WTC11 (cell line): ENCODE data around the gene BBS5. TPM values are rescaled to one million over a fixed set of nuclear protein-coding genes. Genes with fewer than 3 reads are reported as not detected.

Source experiments
- ATAC-seq: fragments of 200-7000 bp; cut with Tn5 transposase; 2 replicates; pipeline ENCODE4 v1.10.0; 2021; ENCODE audit warnings: mild to moderate bottlenecking, moderate library complexity
- CTCF ChIA-PET: fragments of 300-600 bp; sonication (Branson Sonifier 250); formaldehyde crosslinking; loops from one replicate; lab custom pipeline; 2021; ENCODE audit warnings: antibody characterized with exemption; lab: Charles Lee
- POLR2A ChIA-PET: fragments of 350-600 bp; sonication (Branson Sonifier 250); formaldehyde crosslinking; loops from one replicate; lab custom pipeline; 2021; ENCODE audit warnings: antibody characterized with exemption; lab: Charles Lee
- DNase-seq: peaks from one replicate; pipeline ENCODE4 v3.0.0; 2021; ENCODE audit warnings: low spot score
- H3K27ac Mint-ChIP-seq: 2 replicates; pipeline ENCODE4 v1.8.0; 2021; ENCODE audit warnings: mixed read lengths
- H3K27me3 Mint-ChIP-seq: 2 replicates; pipeline ENCODE4 v1.8.0; 2021; ENCODE audit warnings: low read depth, mild to moderate bottlenecking, moderate library complexity, mixed read lengths
- H3K36me3 Mint-ChIP-seq: 2 replicates; pipeline ENCODE4 v1.8.0; 2021; ENCODE audit warnings: mixed read lengths
- H3K4me1 Mint-ChIP-seq: 2 replicates; pipeline ENCODE4 v1.8.0; 2022; ENCODE audit warnings: mixed read lengths
- H3K4me3 Mint-ChIP-seq: 2 replicates; pipeline ENCODE4 v1.8.0; 2021; ENCODE audit warnings: mild to moderate bottlenecking, moderate library complexity, mixed read lengths
- H3K9me3 Mint-ChIP-seq: 2 replicates; pipeline ENCODE4 v1.8.0; 2021; ENCODE audit warnings: mixed read lengths
- ARID4B ChIP-seq: sonication (generic); formaldehyde crosslinking; IDR thresholded peaks from 2 replicates; pipeline ENCODE4 v1.8.0; 2023; ENCODE audit warnings: missing genetic modification reagents, mild to moderate bottlenecking, borderline replicate concordance
- CREB1 ChIP-seq: sonication (generic); formaldehyde crosslinking; IDR thresholded peaks from 2 replicates; pipeline ENCODE4 v1.8.0; 2023; ENCODE audit warnings: mild to moderate bottlenecking, missing genetic modification reagents
- CTCF ChIP-seq: fragments of 200-600 bp; IDR thresholded peaks from 2 replicates; pipeline ENCODE4 v1.8.0; 2022; ENCODE audit warnings: antibody characterized with exemption
- ELF4 ChIP-seq: sonication (generic); formaldehyde crosslinking; IDR thresholded peaks from 2 replicates; pipeline ENCODE4 v1.8.1; 2022; ENCODE audit warnings: low read depth, mild to moderate bottlenecking, moderate library complexity, missing genetic modification reagents
- FOXK1 ChIP-seq: sonication (generic); formaldehyde crosslinking; IDR thresholded peaks from 2 replicates; pipeline ENCODE4 v1.8.0; 2022; ENCODE audit warnings: mild to moderate bottlenecking, moderate library complexity, missing genetic modification reagents
- GABPB1 ChIP-seq: sonication (generic); formaldehyde crosslinking; IDR thresholded peaks from 2 replicates; pipeline ENCODE4 v1.8.1; 2023; ENCODE audit warnings: mild to moderate bottlenecking, missing genetic modification reagents
- GTF2I ChIP-seq: fragments of 250-450 bp; sonication (Bioruptor Pico); conservative IDR thresholded peaks from 2 replicates; pipeline ENCODE4 v1.4.0; 2021; ENCODE audit warnings: mild to moderate bottlenecking
- HMGXB4 ChIP-seq: sonication (generic); formaldehyde crosslinking; IDR thresholded peaks from 2 replicates; pipeline ENCODE4 v1.8.1; 2023; ENCODE audit warnings: mild to moderate bottlenecking, moderate library complexity, missing genetic modification reagents
- IRF1 ChIP-seq: sonication (generic); formaldehyde crosslinking; IDR thresholded peaks from 2 replicates; pipeline ENCODE4 v1.8.0; 2023; ENCODE audit warnings: missing genetic modification reagents
- JUN ChIP-seq: sonication (generic); formaldehyde crosslinking; IDR thresholded peaks from 2 replicates; pipeline ENCODE4 v1.8.0; 2023; ENCODE audit warnings: mild to moderate bottlenecking, missing genetic modification reagents
- MAX ChIP-seq: sonication (generic); formaldehyde crosslinking; IDR thresholded peaks from 2 replicates; pipeline ENCODE4 v1.8.0; 2022; ENCODE audit warnings: mild to moderate bottlenecking, missing genetic modification reagents
- SMAD3 ChIP-seq: sonication (generic); formaldehyde crosslinking; IDR thresholded peaks from 2 replicates; pipeline ENCODE4 v1.8.0; 2022; ENCODE audit warnings: missing genetic modification reagents, mild to moderate bottlenecking, borderline replicate concordance
- TEAD1 ChIP-seq: sonication (generic); formaldehyde crosslinking; IDR thresholded peaks from 2 replicates; pipeline ENCODE4 v1.8.0; 2022; ENCODE audit warnings: mild to moderate bottlenecking, missing genetic modification reagents
- TEAD4 ChIP-seq: sonication (generic); formaldehyde crosslinking; IDR thresholded peaks from 2 replicates; pipeline ENCODE4 v1.8.0; 2022; ENCODE audit warnings: mild to moderate bottlenecking, missing genetic modification reagents
- ZBTB43 ChIP-seq: sonication (generic); formaldehyde crosslinking; IDR thresholded peaks from 2 replicates; pipeline ENCODE4 v1.8.1; 2023; ENCODE audit warnings: mild to moderate bottlenecking, missing genetic modification reagents
- ZNF263 ChIP-seq: sonication (generic); formaldehyde crosslinking; IDR thresholded peaks from 2 replicates; pipeline ENCODE4 v1.8.1; 2022; ENCODE audit warnings: low read depth, mild to moderate bottlenecking, moderate library complexity, missing genetic modification reagents
- ZNF396 ChIP-seq: fragments of 250-450 bp; sonication (Bioruptor Pico); IDR thresholded peaks from 2 replicates; pipeline ENCODE4 v1.8.0; 2021; ENCODE audit warnings: mild to moderate bottlenecking, moderate library complexity, borderline replicate concordance
- ZNF416 ChIP-seq: fragments of 250-450 bp; sonication (Bioruptor Pico); IDR thresholded peaks from 2 replicates; pipeline ENCODE4 v1.9.0; 2021; ENCODE audit warnings: mild to moderate bottlenecking, inconsistent platforms
- total RNA-seq: library from RNA; stranded (reverse); gene quantifications from 3 replicates; pipeline ENCODE4 v1.2.3, GENCODE V29; 2021
- TF ChIP-seq, protein P1 (sequence below): fragments of 250-450 bp; sonication (Bioruptor Pico); IDR thresholded peaks from 2 replicates; pipeline ENCODE4 v2.1.2; 2022; ENCODE audit warnings: mild to moderate bottlenecking, moderate library complexity
- TF ChIP-seq, protein P2 (sequence below): sonication (generic); formaldehyde crosslinking; IDR thresholded peaks from 2 replicates; pipeline ENCODE4 v1.8.0; 2022; ENCODE audit warnings: mild to moderate bottlenecking, missing genetic modification reagents
- TF ChIP-seq, protein P3 (sequence below): sonication (generic); formaldehyde crosslinking; IDR thresholded peaks from 2 replicates; pipeline ENCODE4 v1.8.1; 2023; ENCODE audit warnings: mild to moderate bottlenecking, missing genetic modification reagents, moderate library complexity

The BBS5 gene
- total RNA-seq, 1 experiment from 2014 or later = 0.90 TPM

DNA sequence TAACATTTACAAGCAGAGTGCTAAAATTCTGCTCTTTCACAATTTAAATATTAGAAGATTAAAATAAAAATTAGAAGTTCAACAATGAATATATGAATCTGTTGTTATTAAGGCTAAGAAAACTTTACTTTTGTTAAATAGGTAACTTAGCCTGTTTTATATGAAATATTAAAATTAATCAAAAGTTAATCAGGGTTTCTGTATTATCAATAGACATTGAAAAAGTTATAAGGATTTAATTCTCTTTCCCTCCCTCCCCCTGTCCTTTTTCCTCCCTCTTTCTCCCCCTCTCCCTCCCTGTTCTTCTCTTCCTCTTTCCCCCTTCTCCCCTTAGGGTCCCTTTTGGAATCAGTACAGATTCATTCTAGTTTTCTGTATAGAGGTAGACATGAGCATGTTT is 12.1 kb downstream of the BBS5 start (continued):
- TF ChIP-seq MAX = no peak
- TF ChIP-seq ZNF263 = no peak

DNA sequence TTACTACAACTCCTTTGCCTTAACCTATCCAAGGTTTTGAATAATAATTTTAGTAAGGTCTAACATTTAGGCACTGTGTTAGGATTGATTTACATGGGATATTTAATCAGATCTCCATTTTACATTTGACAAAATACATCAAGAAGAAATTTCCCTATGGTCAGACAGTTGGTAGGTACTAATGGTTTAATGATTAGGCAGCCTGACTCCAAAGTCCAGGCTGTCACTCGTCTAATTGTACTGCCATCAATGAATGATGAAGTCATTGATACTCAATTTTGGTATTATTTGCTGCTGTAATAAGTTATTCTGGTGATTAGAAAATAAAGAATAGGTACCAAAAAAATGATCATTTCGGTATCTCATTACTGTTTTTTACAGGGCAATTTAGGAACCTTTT is 14.1 kb downstream of the BBS5 start:
- ATAC-seq (no peak), DNase-seq (no peak)
- H3K27me3 Mint-ChIP-seq = no peaks in the 10 kb centered on the region
- no peak overlapping the region for H3K4me3 Mint-ChIP-seq
- POLR2A ChIA-PET = no interaction called here
- H3K27ac Mint-ChIP-seq = no peak overlapping the region
- TF ChIP-seq, protein P1, sequence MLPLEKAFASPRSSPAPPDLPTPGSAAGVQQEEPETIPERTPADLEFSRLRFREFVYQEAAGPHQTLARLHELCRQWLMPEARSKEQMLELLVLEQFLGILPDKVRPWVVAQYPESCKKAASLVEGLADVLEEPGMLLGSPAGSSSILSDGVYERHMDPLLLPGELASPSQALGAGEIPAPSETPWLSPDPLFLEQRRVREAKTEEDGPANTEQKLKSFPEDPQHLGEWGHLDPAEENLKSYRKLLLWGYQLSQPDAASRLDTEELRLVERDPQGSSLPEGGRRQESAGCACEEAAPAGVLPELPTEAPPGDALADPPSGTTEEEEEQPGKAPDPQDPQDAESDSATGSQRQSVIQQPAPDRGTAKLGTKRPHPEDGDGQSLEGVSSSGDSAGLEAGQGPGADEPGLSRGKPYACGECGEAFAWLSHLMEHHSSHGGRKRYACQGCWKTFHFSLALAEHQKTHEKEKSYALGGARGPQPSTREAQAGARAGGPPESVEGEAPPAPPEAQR (CRISPR knock-in tag) = no peak
- TF ChIP-seq JUN (CRISPR knock-in tag) = no peak
- TF ChIP-seq CTCF = no peak
- peaks cover 5% of the 10 kb centered on the region for H3K9me3 Mint-ChIP-seq
- H3K36me3 Mint-ChIP-seq = no peaks in the 10 kb centered on the region
- no peaks in the 10 kb centered on the region for H3K4me1 Mint-ChIP-seq
- CTCF ChIA-PET = no interaction called here

DNA sequence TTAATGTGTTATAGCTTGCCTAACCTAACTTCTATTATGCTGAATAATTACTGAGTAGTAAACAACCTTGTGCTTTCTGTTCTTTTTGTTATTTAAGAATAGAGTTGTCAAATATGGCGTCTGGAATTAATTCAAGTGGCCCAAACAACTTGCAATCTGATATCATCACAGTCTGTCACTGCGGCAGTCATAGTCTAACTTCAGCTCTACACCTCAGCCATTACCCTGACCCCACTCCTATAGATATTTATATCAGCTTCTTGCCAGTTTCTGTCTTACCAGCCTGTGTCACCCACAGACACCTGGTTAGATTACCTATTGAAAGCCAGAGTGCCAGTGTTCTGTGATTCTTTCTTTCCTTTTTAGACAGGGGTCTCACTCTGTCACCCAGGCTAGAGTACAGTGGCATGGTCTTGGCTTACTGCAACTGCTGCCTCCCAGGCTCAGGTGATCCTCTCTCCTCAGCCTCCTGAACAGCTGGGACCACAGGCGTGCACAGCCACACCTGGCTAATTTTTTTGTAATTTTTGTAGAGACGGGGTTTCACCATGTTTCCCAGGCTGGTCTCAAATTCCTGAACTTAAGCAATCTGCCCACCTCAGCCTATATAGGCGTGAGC is 16.1 kb downstream of the BBS5 start:
- no peaks in the 10 kb centered on the region for H3K36me3 Mint-ChIP-seq
- H3K9me3 Mint-ChIP-seq = peaks cover 5% of the 10 kb centered on the region
- ChIA-PET CTCF (no interaction called here), POLR2A (no interaction called here)
- no peaks in the 10 kb centered on the region for H3K4me1 Mint-ChIP-seq
- H3K27ac Mint-ChIP-seq = no peak overlapping the region
- no peaks in the 10 kb centered on the region for H3K27me3 Mint-ChIP-seq
- no peak for ATAC-seq
- H3K4me3 Mint-ChIP-seq = no peak overlapping the region
- DNase-seq = no peak
- TF ChIP-seq, protein P2, sequence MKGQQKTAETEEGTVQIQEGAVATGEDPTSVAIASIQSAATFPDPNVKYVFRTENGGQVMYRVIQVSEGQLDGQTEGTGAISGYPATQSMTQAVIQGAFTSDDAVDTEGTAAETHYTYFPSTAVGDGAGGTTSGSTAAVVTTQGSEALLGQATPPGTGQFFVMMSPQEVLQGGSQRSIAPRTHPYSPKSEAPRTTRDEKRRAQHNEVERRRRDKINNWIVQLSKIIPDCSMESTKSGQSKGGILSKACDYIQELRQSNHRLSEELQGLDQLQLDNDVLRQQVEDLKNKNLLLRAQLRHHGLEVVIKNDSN (CRISPR knock-in tag) = no peak
- TF ChIP-seq ARID4B = no peak
- TF ChIP-seq HMGXB4 = no peak
- TF ChIP-seq CREB1 = no peak
- no peak for TF ChIP-seq ELF4 (CRISPR knock-in tag)
- TF ChIP-seq IRF1 (CRISPR knock-in tag) = no peak
- TF ChIP-seq ZBTB43 (CRISPR knock-in tag) = no peak
- TF ChIP-seq TEAD1 (CRISPR knock-in tag) = no peak
- no peak for TF ChIP-seq FOXK1 (CRISPR knock-in tag)
- no peak for TF ChIP-seq ZNF416 (CRISPR knock-in tag)
- TF ChIP-seq GTF2I (CRISPR knock-in tag) = no peak
- TF ChIP-seq, protein P3, sequence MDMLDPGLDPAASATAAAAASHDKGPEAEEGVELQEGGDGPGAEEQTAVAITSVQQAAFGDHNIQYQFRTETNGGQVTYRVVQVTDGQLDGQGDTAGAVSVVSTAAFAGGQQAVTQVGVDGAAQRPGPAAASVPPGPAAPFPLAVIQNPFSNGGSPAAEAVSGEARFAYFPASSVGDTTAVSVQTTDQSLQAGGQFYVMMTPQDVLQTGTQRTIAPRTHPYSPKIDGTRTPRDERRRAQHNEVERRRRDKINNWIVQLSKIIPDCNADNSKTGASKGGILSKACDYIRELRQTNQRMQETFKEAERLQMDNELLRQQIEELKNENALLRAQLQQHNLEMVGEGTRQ (CRISPR knock-in tag) = no peak
- no peak for TF ChIP-seq GABPB1 (CRISPR knock-in tag)
- no peak for TF ChIP-seq ZNF396 (CRISPR knock-in tag)
- no peak for TF ChIP-seq SMAD3
- TF ChIP-seq TEAD4 (CRISPR knock-in tag) = no peak
